HT-29 (cell line): ENCODE measurements around the gene HEPN1. TPM values are rescaled to one million over a fixed set of nuclear protein-coding genes. Genes with fewer than 3 reads are reported as not detected.

ENCODE experiments used
- DNase-seq: peaks from one replicate; pipeline ENCODE4 v3.0.0-alpha.2; 2015; ENCODE audit warnings: low spot score
- total RNA-seq: library from RNA; depleted of rRNA; stranded (reverse); fragments of >200 nt; shearing (Covaris generic); gene quantifications from 2 replicates; pipeline ENCODE4 v1.2.3, GENCODE V29; 2014

The HEPN1 gene
- total RNA-seq, 1 experiment from 2014 or later, result not detected

GRCh38 chr11:124899383-124900145 is 19.5 kb upstream of the HEPN1 start:
- DNase-seq, result no peak

- DNase-seq, result no peak
These were observed 18.6 kb upstream of the HEPN1 start for GRCh38 chr11:124900464-124900863.

DNA sequence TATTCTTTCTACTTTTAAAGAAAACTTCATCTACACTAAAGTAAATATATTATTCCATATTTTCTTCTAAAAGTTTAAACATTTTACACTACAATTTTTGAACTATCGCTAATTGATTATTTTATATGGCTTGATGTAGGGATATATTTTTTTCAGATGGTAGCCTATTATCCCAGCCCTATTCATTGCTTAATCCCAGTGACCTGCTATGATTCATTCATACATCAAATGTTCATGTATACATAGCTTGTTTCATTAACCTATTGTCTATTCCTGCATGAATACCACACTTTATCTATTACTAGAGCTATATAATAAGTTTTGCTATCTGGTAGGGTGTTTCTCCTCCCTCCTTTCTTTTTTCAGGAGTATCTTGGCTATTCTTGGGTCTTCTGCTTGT is 16.4 kb upstream of the HEPN1 start:
- no peak for DNase-seq

DNA sequence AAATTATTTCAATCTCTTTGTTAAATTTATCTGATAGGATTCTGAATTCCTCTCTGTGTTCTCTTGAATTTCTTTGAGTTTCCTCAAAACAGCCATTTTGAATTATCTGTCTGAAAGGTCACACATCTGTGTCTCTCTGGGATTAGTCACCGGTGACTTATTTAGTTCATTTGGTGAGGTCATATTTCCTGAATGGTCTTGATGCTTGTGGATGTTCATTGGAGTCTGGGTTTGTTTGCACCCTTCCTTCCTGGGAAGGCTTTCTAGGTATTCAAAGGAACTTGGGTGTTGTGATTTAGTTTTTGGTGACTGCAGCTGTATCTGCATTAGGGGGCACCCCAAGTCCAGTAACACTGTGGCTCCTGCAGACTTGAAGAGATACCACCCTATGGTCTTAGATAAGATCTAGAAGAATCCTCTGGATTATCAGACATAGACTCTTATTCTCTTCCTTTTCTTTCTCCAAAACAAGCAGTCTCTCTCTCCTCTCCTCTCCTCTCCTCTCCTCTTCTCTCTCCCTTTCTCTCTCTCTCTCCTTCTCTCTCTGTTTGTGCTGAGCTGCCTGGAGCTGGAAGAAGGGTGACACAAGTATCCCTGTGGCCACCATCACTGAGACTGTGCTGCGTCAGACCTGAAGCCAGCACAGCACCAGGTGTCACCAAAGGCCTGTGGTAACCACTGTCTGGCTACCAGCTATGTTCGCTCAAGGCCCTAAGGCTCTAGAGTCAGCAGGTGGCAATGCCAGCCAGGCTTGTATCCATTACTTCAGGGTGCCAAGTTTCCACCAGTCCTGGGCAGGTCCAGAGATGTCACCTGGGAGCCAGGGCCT is 3.3 kb upstream of the HEPN1 start:
- no peak for DNase-seq

DNA sequence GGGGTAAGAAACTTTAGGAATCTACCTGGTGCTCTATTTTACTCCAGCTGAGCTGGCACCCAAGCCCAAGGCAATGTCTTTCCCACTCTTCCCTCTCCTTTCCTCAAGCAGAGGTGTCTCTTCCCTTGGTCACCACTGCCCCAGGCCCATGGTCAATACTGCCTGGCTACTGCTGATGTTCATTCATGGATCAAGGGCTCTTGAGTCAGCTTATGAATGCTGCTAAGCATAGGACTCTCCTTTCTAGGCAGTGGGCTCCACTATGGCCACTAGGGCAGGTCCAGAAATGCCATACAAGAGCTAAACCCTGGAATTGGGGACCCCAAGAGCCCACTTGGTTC is 2.7 kb upstream of the HEPN1 start:
- no peak for DNase-seq

GRCh38 chr11:124917115-124917637 is 1.9 kb upstream of the HEPN1 start:
- DNase-seq, result no peak

DNA sequence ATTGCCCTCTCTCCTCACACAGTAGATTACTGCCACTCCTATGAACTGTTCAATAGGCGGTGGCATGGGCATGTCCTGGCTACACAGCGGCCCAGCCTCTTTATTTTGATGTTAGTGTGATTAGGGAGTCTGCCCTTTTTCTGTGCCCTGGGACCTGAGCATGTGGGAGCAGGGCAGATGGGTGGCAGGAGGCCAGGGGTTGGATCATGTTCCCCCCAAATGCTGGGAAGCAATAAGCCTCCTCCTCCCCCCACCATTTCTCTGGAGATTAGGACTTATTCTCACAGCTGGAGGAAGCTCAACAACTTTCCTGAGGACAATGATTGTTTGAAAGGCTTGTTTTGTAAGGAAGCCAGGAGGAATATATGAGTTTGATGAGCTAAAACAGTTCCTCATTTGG is 848 bp downstream of the HEPN1 start:
- no peak for DNase-seq

- no peak for DNase-seq
These were observed 1.3 kb downstream of the HEPN1 start for GRCh38 chr11:124920356-124920755.

DNA sequence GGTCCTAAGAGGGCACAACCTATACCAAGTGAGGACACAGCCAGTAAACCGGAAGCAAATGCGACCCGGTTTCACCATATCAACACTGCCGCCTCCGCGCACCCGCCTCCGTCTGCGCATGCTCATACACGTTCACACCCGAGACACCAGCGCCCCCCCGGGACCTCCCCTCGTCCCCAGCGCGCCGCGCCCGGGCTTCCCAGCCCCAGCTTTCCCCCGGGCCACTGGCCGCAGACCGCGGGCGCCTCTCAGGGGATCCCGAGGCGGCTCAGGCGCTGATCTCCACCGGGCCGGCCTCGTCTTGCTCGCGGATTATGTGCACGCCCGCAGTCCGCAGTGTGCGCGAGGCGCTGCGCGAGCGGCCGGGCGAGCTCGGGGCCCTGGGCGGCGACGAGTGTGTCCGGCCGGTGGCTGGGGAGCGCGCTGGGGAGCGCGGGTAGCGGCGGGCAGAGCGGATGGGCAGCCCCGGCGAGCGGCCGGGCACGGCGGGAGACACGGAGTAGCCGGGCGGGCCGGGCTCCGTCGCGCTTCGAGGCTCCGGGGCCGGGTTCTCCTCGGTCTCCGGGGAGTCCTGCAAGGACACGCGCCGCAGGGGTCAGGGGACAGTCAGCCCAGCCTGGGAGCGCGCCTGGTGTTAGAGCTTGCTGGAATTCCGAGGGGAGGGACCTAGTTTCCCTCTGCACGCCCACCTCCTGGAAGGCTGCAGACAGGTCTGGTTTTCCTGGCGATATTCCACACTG is 2.0 kb downstream of the HEPN1 start:
- DNase-seq, result no peak

GRCh38 chr11:124922831-124923230 is 3.8 kb downstream of the HEPN1 start:
- no peak for DNase-seq

DNA sequence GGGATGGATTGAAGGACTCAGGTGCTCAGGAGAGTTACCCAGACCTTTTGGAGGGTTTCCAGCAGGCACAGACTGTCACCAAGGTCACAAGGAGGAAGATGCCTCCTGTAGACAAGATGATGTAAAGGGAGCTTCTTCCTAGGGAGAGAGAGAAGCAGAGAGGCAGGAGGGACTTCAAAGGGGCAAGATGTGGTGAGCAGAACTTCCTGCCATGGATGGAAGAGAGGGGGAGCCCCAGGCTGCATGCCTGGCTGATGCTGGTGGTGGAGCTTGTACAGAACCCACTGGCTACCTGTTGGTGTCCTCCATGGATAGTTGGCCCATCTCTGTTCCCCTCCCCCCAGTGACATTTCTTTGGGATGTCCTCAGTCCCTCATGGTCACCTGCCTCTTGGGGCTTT is 4.2 kb downstream of the HEPN1 start:
- no peak for DNase-seq

DNA sequence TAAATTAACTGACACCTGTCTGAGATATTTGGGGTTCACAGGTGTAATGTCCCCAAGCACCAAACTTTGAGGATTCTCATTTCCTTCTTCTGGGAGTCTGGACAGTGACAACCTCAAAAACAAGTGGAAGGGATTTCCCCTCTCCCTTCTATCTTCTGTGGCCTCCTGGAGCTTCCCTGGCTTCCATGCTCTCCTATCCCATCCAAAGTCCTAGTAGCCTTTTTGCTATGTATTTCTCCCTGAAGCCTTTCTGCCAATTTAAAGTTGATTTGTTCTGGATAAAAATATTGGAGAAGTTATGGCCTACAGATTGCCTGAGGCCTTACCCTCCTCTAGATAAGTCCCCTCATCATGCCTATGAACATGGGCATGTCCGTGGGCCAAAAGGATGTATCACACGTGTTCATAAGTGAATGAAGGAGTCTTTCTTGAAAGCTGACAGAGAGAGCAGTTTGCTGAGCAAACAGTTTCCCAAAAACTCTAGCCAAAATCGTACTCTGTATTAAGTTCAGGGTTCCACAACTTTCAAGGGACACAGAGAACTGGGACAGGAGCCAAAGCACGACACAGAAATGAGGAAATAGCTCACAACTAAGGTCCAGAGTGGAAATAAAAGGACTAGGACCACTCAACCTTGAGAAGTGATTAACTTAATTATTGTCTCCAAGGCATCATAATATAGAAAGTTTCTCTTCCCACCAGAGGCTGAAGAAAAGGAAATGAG is 10.1 kb downstream of the HEPN1 start:
- DNase-seq, result no peak

DNA sequence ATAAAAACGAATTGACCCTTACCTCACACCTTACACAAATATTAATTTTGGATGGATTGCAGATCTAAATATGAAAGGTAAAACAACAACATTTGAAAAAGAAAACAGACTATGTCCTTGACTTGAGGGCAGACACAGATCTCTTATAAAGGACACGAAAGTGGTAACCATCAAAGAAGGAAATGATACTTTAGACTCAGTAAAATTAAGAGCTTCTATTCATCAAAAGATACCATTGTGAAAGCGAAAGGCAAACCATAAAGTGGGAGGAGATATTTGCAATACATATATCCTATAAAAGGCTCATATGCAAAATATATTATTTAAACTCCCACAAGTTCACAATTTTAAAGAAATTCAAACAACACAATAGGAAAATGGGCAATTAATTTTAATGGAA is 11.7 kb downstream of the HEPN1 start:
- no peak for DNase-seq

DNA sequence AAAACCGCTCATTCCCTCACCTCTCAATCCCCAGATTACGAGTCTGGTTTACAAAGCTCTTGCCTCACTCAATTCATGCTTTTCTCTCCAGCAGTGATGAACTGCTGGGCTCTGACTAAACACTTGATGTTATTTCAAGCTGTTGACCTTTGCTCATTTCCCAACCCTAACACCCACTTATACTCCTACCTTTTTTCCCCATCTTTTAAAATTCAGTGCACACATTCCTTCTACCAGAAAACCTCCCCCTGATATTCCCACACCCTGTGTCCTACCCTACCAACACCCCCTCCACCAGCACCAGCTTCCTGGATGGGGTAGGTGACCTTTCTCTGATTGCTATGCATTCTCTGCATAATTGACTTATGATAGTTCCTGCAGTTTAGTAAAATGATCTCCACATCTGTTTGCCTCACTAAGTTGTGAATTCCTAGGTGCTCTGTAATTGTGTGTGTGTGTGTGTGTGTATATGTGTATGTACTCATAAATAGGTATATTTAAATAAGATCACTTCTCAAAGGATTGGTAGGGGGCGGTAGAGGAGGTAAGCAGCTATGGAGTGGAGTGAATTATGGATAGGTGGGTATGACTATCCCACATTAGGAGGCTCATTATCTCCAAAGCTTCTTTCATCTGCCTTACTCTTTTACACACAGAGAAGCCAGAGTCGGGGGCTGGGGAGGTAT is 16.0 kb downstream of the HEPN1 start:
- DNase-seq, result no peak

- DNase-seq, result no peak
These were observed 16.8 kb downstream of the HEPN1 start, which contains the start of gene HEPACAM for GRCh38 chr11:124935548-124936514. Gene HEPACAM, minus strand, starts transcription at chr11:124936047. Its CDS starts 41 bp downstream, at chr11:124936006.

GRCh38 chr11:124937336-124937935 is 18.4 kb downstream of the HEPN1 start:
- no peak for DNase-seq

DNA sequence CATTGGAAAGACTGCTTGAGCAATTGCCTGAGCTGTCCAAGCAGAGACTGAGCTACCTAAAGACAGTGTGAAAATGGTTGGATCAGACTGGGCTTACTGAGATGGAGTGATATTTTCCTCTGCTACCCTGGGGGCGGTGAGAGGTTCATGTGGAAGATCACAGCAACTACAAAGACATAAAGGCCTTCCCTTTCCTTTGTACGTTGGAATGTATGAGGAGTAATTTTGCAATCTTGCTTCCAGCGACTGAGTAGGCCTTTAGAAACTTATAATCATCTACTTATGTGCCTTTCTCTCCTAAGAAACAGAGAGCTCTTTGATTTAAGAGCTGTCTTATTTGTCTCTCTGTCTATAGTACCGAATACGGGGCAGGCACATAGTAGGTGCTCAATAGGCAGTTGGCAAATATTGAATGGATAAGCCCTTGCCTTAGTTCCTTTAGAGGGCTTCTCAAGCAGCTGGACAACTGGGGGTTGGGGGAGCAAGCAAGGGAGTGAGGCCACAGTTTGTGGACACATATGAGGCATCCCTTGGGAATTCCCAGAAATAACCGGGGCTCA is 19.2 kb downstream of the HEPN1 start:
- DNase-seq, result no peak

DNA sequence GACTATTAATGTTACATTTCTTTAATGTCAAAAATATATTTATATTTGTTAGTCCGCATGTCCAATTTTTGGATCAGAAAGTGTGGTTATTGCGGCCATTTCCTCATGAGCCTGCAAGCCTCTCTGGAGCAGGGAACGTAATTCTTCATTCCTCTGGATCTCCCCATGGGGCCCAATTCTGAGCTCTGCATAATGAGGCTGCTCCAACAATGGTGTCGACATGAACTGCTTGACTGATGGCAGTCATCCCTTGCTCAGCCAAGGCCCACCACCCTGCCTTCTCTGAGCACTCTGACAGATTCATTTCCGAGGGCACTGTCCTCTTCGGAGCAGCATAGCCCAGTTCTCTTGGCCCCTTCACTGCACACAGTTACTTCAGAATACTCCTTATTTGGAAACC is 19.9 kb downstream of the HEPN1 start:
- no peak for DNase-seq

DNA sequence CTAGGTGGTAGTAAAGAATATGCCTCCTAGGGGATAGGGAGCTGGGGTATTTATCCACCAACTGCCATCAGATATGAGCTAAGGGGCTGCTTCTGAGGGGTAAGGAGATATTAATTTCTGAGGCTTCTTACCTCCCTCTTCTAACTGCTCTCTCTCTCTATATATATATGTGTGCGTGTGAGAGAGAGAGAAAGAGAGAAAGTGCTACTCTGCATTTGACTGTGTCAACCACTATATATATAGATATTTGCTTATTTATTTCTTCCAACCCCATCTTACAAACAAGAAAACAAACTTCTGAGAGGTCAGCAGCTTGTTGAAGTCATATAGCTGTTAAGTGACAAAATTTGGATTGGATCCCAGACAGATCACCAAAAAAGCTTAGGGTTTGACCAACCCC is 22.7 kb downstream of the HEPN1 start:
- no peak for DNase-seq
